Measurements from ENCODE around the gene IRF2BP2.

The IRF2BP2 gene

GRCh38 chr1:234614081-234614489 is 4.1 kb upstream of the IRF2BP2 start:
- WGBS (ENCODE audit: extremely low coverage, insufficient coverage, low lambda C conversion rate): no CpG with 5 or more reads among the region's 2 CpGs
- Histone ChIP-seq H3K27ac (ENCODE audit: low read depth, low read length) (no peak overlapping the region), H3K4me2 (ENCODE audit: low read length) (no peak overlapping the region), H4K8ac (ENCODE audit: low read depth, low read length) (no peak overlapping the region), H2BK120ac (ENCODE audit: low read depth, low read length) (no peak overlapping the region), H3K23ac (ENCODE audit: low read length) (no peak overlapping the region), H3K4ac (ENCODE audit: low read depth, low read length) (no peak overlapping the region), H3K4me1 (ENCODE audit: control insufficient read depth, low read depth, low read length) (peaks cover 3% of the 10 kb centered on the region), H2AK5ac (ENCODE audit: low read length) (no peak overlapping the region), H3K18ac (ENCODE audit: low read length) (no peak overlapping the region), H2BK15ac (replicated peaks; ENCODE audit: low read depth) (no peak overlapping the region), H3K56ac (ENCODE audit: low read length) (no peak overlapping the region), H3K79me2 (ENCODE audit: control insufficient read depth, insufficient read depth, low read length) (peaks cover 2% of the 10 kb centered on the region), H2BK5ac (ENCODE audit: low read length) (no peak overlapping the region), H3K79me1 (ENCODE audit: low read length) (no peaks in the 10 kb centered on the region), H3K9ac (ENCODE audit: low read length) (no peak overlapping the region), H3K27me3 (ENCODE audit: insufficient read depth, low read length, poor library complexity) (no peaks in the 10 kb centered on the region), H4K5ac (ENCODE audit: low read length) (no peak overlapping the region), H3K4me3 (ENCODE audit: low read length) (no peak overlapping the region), H3K36me3 (ENCODE audit: control insufficient read depth, insufficient read depth, low read length) (no peaks in the 10 kb centered on the region)
- no peak for DNase-seq

GRCh38 chr1:234613128-234613875 is 3.3 kb upstream of the IRF2BP2 start:
- H2AK5ac ChIP-seq (ENCODE audit: low read length): no peak overlapping the region
- H2BK15ac ChIP-seq (replicated peaks; ENCODE audit: low read depth): no peak overlapping the region
- H3K56ac ChIP-seq (ENCODE audit: low read length): peak overlapping the region; percentile 19
- H4K5ac ChIP-seq (ENCODE audit: low read length): no peak overlapping the region
- WGBS (ENCODE audit: extremely low coverage, insufficient coverage, low lambda C conversion rate): no CpG with 5 or more reads among the region's 12 CpGs
- H2BK5ac ChIP-seq (ENCODE audit: low read length): no peak overlapping the region
- H3K23ac ChIP-seq (ENCODE audit: low read length): no peak overlapping the region
- no peak overlapping the region for H3K27ac ChIP-seq (ENCODE audit: low read depth, low read length)
- no peaks in the 10 kb centered on the region for H3K36me3 ChIP-seq (ENCODE audit: control insufficient read depth, insufficient read depth, low read length)
- H3K18ac ChIP-seq (ENCODE audit: low read length): peak overlapping the region; percentile 53
- peaks cover 10% of the 10 kb centered on the region for H3K79me2 ChIP-seq (ENCODE audit: control insufficient read depth, insufficient read depth, low read length)
- H3K4me2 ChIP-seq (ENCODE audit: low read length): no peak overlapping the region
- DNase-seq: no peak
- H4K8ac ChIP-seq (ENCODE audit: low read depth, low read length): no peak overlapping the region
- H3K4ac ChIP-seq (ENCODE audit: low read depth, low read length): no peak overlapping the region
- H3K9ac ChIP-seq (ENCODE audit: low read length): no peak overlapping the region
- H3K4me1 ChIP-seq (ENCODE audit: control insufficient read depth, low read depth, low read length): peaks cover 3% of the 10 kb centered on the region
- H3K79me1 ChIP-seq (ENCODE audit: low read length): no peaks in the 10 kb centered on the region
- no peaks in the 10 kb centered on the region for H3K27me3 ChIP-seq (ENCODE audit: insufficient read depth, low read length, poor library complexity)
- H2BK120ac ChIP-seq (ENCODE audit: low read depth, low read length): no peak overlapping the region
- H3K4me3 ChIP-seq (ENCODE audit: low read length): no peak overlapping the region

GRCh38 chr1:234612352-234613127 is 2.6 kb upstream of the IRF2BP2 start:
- peak overlapping the region; percentile 3 for H3K27ac ChIP-seq (ENCODE audit: low read depth, low read length)
- H3K4me3 ChIP-seq (ENCODE audit: low read length): no peak overlapping the region
- peak; percentile 80 for DNase-seq

GRCh38 chr1:234611847-234612351 is 1.9 kb upstream of the IRF2BP2 start:
- Histone ChIP-seq H3K79me1 (ENCODE audit: low read length) (peaks cover 3% of the 10 kb centered on the region), H3K4ac (ENCODE audit: low read depth, low read length) (peak overlapping the region; percentile 74), H3K4me3 (ENCODE audit: low read length) (no peak overlapping the region), H3K18ac (ENCODE audit: low read length) (peak overlapping the region; percentile 55), H3K4me1 (ENCODE audit: control insufficient read depth, low read depth, low read length) (peaks cover 4% of the 10 kb centered on the region), H3K23ac (ENCODE audit: low read length) (no peak overlapping the region), H3K9ac (ENCODE audit: low read length) (peak overlapping the region; percentile 45), H3K79me2 (ENCODE audit: control insufficient read depth, insufficient read depth, low read length) (peaks cover 24% of the 10 kb centered on the region), H2BK120ac (ENCODE audit: low read depth, low read length) (no peak overlapping the region), H3K27ac (ENCODE audit: low read depth, low read length) (peak overlapping the region; percentile 94), H2AK5ac (ENCODE audit: low read length) (no peak overlapping the region), H3K56ac (ENCODE audit: low read length) (peak overlapping the region; percentile 61), H2BK5ac (ENCODE audit: low read length) (no peak overlapping the region), H3K36me3 (ENCODE audit: control insufficient read depth, insufficient read depth, low read length) (peaks cover 4% of the 10 kb centered on the region), H2BK15ac (replicated peaks; ENCODE audit: low read depth) (peak overlapping the region; percentile 14), H3K4me2 (ENCODE audit: low read length) (no peak overlapping the region), H3K27me3 (ENCODE audit: insufficient read depth, low read length, poor library complexity) (no peaks in the 10 kb centered on the region), H4K8ac (ENCODE audit: low read depth, low read length) (no peak overlapping the region), H4K5ac (ENCODE audit: low read length) (no peak overlapping the region)
- no CpG with 5 or more reads among the region's 7 CpGs for WGBS (ENCODE audit: extremely low coverage, insufficient coverage, low lambda C conversion rate)
- DNase-seq: no peak

More at GRCh38 chr1:234612352-234613127, 2.6 kb upstream of the IRF2BP2 start:
- H3K4ac ChIP-seq (ENCODE audit: low read depth, low read length): no peak overlapping the region
- H4K5ac ChIP-seq (ENCODE audit: low read length): no peak overlapping the region
- peaks cover 18% of the 10 kb centered on the region for H3K79me2 ChIP-seq (ENCODE audit: control insufficient read depth, insufficient read depth, low read length)
- no peak overlapping the region for H3K4me2 ChIP-seq (ENCODE audit: low read length)
- no peak overlapping the region for H3K23ac ChIP-seq (ENCODE audit: low read length)
- peaks cover 3% of the 10 kb centered on the region for H3K4me1 ChIP-seq (ENCODE audit: control insufficient read depth, low read depth, low read length)
- peaks cover under 1% of the 10 kb centered on the region for H3K79me1 ChIP-seq (ENCODE audit: low read length)
- no peak overlapping the region for H2BK120ac ChIP-seq (ENCODE audit: low read depth, low read length)
- H3K56ac ChIP-seq (ENCODE audit: low read length): peak overlapping the region; percentile 61
- H3K9ac ChIP-seq (ENCODE audit: low read length): peak overlapping the region; percentile 8
- no peaks in the 10 kb centered on the region for H3K27me3 ChIP-seq (ENCODE audit: insufficient read depth, low read length, poor library complexity)
- H2AK5ac ChIP-seq (ENCODE audit: low read length): no peak overlapping the region
- peak overlapping the region; percentile 5 for H3K18ac ChIP-seq (ENCODE audit: low read length)
- WGBS (ENCODE audit: extremely low coverage, insufficient coverage, low lambda C conversion rate): no CpG with 5 or more reads among the region's 20 CpGs
- H3K36me3 ChIP-seq (ENCODE audit: control insufficient read depth, insufficient read depth, low read length): peaks cover 1% of the 10 kb centered on the region
- peak overlapping the region; percentile 14 for H2BK15ac ChIP-seq (replicated peaks; ENCODE audit: low read depth)
- H2BK5ac ChIP-seq (ENCODE audit: low read length): no peak overlapping the region
- H4K8ac ChIP-seq (ENCODE audit: low read depth, low read length): no peak overlapping the region

GRCh38 chr1:234611225-234611846 is 1.4 kb upstream of the IRF2BP2 start:
- Histone ChIP-seq H3K4me2 (ENCODE audit: low read length) (peak overlapping the region; percentile 3), H2BK120ac (ENCODE audit: low read depth, low read length) (no peak overlapping the region), H2BK5ac (ENCODE audit: low read length) (no peak overlapping the region), H3K18ac (ENCODE audit: low read length) (peak overlapping the region; percentile 97), H3K56ac (ENCODE audit: low read length) (peak overlapping the region; percentile 61), H3K4ac (ENCODE audit: low read depth, low read length) (no peak overlapping the region), H3K27me3 (ENCODE audit: insufficient read depth, low read length, poor library complexity) (no peaks in the 10 kb centered on the region), H3K27ac (ENCODE audit: low read depth, low read length) (peak overlapping the region; percentile 94), H2BK15ac (replicated peaks; ENCODE audit: low read depth) (no peak overlapping the region), H3K4me3 (ENCODE audit: low read length) (peak overlapping the region; percentile 13), H3K79me1 (ENCODE audit: low read length) (peaks cover 3% of the 10 kb centered on the region), H3K9ac (ENCODE audit: low read length) (peak overlapping the region; percentile 45), H3K23ac (ENCODE audit: low read length) (no peak overlapping the region), H4K8ac (ENCODE audit: low read depth, low read length) (no peak overlapping the region), H2AK5ac (ENCODE audit: low read length) (no peak overlapping the region), H3K79me2 (ENCODE audit: control insufficient read depth, insufficient read depth, low read length) (peaks cover 28% of the 10 kb centered on the region), H3K4me1 (ENCODE audit: control insufficient read depth, low read depth, low read length) (peaks cover 4% of the 10 kb centered on the region), H3K36me3 (ENCODE audit: control insufficient read depth, insufficient read depth, low read length) (peaks cover 4% of the 10 kb centered on the region), H4K5ac (ENCODE audit: low read length) (no peak overlapping the region)
- WGBS (ENCODE audit: extremely low coverage, insufficient coverage, low lambda C conversion rate): no CpG with 5 or more reads among the region's 22 CpGs
- peak; percentile 95 for DNase-seq
